ENCODE results near the gene HLA-DMA. TPM values are rescaled to one million over a fixed set of nuclear protein-coding genes. Genes with fewer than 3 reads are reported as not detected.

Gene HLA-DMA
- total RNA-seq, 4 donors from 2014 or later, result 44.7 to 124 (median 69.7) TPM

DNA sequence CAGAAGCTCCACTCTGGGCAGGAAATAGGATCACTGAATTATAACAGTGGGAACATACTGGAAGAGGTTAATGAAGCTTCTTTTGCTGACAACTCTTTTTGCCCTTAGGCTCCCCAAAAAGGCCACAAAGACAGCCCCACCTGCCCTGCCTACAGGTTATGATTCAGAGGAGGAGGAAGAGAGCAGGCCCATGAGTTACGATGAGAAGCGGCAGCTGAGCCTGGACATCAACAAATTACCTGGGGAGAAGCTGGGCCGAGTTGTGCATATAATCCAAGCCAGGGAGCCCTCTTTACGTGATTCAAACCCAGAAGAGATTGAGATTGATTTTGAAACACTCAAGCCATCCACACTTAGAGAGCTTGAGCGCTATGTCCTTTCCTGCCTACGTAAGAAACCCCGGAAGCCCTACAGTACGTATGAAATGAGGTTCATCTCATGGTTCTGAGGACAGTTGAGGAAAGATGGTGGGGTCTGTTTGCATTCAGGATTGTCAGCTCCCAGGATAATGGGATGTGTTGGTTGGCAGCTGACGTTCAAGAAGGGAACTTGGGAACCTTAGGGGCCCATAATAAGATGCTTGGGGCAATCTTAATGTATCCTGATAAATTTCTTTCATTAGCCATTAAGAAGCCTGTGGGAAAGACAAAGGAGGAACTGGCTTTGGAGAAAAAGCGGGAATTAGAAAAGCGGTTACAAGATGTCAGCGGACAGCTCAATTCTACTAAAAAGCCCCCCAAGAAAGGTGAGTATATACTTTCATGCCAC is 27.0 kb upstream of the HLA-DMA start:
- TF ChIP-seq, protein P1, sequence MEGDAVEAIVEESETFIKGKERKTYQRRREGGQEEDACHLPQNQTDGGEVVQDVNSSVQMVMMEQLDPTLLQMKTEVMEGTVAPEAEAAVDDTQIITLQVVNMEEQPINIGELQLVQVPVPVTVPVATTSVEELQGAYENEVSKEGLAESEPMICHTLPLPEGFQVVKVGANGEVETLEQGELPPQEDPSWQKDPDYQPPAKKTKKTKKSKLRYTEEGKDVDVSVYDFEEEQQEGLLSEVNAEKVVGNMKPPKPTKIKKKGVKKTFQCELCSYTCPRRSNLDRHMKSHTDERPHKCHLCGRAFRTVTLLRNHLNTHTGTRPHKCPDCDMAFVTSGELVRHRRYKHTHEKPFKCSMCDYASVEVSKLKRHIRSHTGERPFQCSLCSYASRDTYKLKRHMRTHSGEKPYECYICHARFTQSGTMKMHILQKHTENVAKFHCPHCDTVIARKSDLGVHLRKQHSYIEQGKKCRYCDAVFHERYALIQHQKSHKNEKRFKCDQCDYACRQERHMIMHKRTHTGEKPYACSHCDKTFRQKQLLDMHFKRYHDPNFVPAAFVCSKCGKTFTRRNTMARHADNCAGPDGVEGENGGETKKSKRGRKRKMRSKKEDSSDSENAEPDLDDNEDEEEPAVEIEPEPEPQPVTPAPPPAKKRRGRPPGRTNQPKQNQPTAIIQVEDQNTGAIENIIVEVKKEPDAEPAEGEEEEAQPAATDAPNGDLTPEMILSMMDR (IDR thresholded peaks at IDR 0.05; ENCODE audit: low read depth), result no peak

- TF ChIP-seq, protein P1 (IDR thresholded peaks at IDR 0.05; ENCODE audit: low read depth), result no peak
These were observed 25.0 kb upstream of the HLA-DMA start for GRCh38 chr6:32977953-32978324.

DNA sequence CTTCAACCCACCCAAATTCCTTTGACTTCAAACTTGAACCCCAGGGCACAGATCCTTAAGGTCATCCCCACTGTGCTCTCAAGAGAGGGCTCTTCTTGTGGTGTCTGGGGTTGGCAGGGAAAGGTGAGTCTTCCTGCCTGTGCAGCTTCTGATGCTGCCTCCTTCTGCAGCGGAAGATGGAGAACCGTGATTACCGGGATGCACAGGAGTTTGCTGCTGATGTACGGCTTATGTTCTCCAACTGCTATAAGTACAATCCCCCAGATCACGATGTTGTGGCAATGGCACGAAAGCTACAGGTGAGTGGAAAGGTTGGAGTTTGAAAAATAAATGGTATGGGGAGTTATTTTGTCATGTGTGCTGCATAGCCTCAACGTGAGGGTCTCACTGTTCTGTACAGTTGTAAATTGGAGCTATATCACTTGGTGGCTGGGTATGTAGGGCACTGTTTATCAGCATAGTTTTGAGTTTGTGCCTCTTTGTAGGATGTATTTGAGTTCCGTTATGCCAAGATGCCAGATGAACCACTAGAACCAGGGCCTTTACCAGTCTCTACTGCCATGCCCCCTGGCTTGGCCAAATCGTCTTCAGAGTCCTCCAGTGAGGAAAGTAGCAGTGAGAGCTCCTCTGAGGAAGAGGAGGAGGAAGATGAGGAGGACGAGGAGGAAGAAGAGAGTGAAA is 24.5 kb upstream of the HLA-DMA start:
- TF ChIP-seq, protein P1 (IDR thresholded peaks at IDR 0.05; ENCODE audit: low read depth), result no peak

GRCh38 chr6:32976334-32977069 is 23.6 kb upstream of the HLA-DMA start:
- TF ChIP-seq, protein P1 (IDR thresholded peaks at IDR 0.05; ENCODE audit: low read depth), result no peak

DNA sequence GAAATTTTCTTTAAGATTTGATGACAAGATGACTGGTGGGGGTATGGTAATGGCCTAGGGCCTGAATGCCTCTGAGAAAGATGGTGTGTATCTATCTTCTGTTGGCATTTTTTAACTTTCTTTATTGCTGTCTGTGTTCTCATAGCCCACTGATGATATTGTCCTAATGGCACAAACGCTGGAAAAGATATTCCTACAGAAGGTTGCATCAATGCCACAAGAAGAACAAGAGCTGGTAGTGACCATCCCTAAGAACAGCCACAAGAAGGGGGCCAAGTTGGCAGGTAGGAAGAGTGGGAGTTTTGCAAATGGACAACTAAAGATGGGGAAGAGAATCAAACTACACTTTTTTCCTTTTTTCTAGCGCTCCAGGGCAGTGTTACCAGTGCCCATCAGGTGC is 23.0 kb upstream of the HLA-DMA start:
- TF ChIP-seq, protein P1 (IDR thresholded peaks at IDR 0.05; ENCODE audit: low read depth), result no peak

DNA sequence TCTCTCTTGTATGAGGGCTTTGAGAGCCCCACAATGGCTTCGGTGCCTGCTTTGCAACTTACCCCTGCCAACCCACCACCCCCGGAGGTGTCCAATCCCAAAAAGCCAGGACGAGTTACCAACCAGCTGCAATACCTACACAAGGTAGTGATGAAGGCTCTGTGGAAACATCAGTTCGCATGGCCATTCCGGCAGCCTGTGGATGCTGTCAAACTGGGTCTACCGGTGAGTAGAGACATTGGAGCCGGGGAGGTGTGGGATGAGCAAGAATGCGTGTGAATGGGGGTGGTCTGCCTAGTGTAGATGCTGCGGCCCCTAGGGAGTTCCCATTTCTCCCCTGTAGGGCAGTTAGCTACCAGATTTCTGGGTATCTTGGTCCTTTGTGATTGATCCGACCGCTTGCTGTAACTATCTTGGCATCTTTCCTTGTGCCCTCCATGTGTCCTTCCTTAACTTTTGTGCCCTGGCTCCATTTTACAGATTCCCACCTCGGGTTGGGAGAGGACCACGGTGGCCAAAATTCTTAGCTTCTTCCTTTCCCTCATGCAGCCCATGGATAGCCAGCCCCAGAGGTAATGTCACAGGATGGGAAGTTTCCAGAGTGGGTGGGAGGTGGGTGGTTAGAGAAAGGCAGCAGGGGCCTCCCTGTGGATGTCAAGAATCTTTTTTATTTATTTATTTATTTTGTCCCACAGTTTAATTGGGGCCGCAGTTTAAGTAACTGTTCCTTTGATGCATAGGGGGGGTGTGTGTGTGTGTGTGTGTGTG is 21.8 kb upstream of the HLA-DMA start:
- TF ChIP-seq, protein P1 (IDR thresholded peaks at IDR 0.05; ENCODE audit: low read depth), result no peak
